ENCODE measurements around the gene FPR3.

DNA sequence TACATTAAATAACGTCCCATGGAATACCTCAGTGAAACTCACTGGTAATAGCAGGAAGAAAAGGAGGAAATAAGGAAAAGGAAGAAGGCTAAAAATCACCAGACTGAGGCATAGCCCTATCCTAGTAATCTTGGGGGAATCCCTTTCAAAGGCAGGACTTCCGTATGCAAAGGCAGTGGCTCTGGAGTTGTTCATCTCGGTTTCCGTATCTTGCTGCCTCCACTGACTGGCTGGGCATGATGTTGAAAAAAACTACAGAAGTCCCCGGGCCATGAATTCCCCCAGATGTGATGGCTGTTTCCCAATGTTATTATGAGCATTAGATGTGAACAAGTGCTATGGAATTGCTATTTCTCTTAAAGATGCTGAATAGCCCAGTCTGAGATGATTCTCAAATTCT lies 28.5 kb upstream of the FPR3 start:
- no peak for TF ChIP-seq KDM5A (IDR thresholded peaks at IDR 0.05)
- no peak for TF ChIP-seq ESRRA (IDR thresholded peaks at IDR 0.05; ENCODE audit: borderline replicate concordance, low read length)
- TF ChIP-seq, protein P1, sequence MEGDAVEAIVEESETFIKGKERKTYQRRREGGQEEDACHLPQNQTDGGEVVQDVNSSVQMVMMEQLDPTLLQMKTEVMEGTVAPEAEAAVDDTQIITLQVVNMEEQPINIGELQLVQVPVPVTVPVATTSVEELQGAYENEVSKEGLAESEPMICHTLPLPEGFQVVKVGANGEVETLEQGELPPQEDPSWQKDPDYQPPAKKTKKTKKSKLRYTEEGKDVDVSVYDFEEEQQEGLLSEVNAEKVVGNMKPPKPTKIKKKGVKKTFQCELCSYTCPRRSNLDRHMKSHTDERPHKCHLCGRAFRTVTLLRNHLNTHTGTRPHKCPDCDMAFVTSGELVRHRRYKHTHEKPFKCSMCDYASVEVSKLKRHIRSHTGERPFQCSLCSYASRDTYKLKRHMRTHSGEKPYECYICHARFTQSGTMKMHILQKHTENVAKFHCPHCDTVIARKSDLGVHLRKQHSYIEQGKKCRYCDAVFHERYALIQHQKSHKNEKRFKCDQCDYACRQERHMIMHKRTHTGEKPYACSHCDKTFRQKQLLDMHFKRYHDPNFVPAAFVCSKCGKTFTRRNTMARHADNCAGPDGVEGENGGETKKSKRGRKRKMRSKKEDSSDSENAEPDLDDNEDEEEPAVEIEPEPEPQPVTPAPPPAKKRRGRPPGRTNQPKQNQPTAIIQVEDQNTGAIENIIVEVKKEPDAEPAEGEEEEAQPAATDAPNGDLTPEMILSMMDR (IDR thresholded peaks at IDR 0.05): no peak
- TF ChIP-seq, protein P2, sequence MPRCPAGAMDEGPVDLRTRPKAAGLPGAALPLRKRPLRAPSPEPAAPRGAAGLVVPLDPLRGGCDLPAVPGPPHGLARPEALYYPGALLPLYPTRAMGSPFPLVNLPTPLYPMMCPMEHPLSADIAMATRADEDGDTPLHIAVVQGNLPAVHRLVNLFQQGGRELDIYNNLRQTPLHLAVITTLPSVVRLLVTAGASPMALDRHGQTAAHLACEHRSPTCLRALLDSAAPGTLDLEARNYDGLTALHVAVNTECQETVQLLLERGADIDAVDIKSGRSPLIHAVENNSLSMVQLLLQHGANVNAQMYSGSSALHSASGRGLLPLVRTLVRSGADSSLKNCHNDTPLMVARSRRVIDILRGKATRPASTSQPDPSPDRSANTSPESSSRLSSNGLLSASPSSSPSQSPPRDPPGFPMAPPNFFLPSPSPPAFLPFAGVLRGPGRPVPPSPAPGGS (IDR thresholded peaks at IDR 0.05): no peak
- no peak for TF ChIP-seq ZC3H11A (IDR thresholded peaks at IDR 0.05)
- no peak for TF ChIP-seq POLR2A (IDR thresholded peaks at IDR 0.05; ENCODE audit: low read length)
- no peak for TF ChIP-seq EP300 (IDR thresholded peaks at IDR 0.05)
- no peak for TF ChIP-seq NR3C1 (IDR thresholded peaks at IDR 0.05)
- TF ChIP-seq POLR2AphosphoS2 (conservative IDR thresholded peaks at IDR 0.05; ENCODE audit: low read length): no peak
- no peak for TF ChIP-seq PHF8 (IDR thresholded peaks at IDR 0.05; ENCODE audit: borderline replicate concordance, low read depth)
- no peak for TF ChIP-seq ZNF302 (CRISPR knock-in tag; IDR thresholded peaks at IDR 0.05)
- TF ChIP-seq, protein P3, sequence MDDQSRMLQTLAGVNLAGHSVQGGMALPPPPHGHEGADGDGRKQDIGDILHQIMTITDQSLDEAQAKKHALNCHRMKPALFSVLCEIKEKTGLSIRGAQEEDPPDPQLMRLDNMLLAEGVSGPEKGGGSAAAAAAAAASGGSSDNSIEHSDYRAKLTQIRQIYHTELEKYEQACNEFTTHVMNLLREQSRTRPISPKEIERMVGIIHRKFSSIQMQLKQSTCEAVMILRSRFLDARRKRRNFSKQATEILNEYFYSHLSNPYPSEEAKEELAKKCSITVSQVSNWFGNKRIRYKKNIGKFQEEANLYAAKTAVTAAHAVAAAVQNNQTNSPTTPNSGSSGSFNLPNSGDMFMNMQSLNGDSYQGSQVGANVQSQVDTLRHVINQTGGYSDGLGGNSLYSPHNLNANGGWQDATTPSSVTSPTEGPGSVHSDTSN (IDR thresholded peaks at IDR 0.05): no peak
- TF ChIP-seq, protein P4, sequence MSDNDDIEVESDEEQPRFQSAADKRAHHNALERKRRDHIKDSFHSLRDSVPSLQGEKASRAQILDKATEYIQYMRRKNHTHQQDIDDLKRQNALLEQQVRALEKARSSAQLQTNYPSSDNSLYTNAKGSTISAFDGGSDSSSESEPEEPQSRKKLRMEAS (IDR thresholded peaks at IDR 0.05): no peak

Measured in A549 (cell line).